OCI-LY3 (cell line): ENCODE data around the gene TAC4.

Source experiments
- H2AFZ ChIP-seq: fragments of 200-600, 300-600 bp; shearing (Covaris generic); 2 replicates; pipeline ENCODE4 v1.6.0; 2014; ENCODE audit warnings: antibody characterized with exemption, low read depth, low read length
- H3K27ac ChIP-seq: fragments of 200-600, 300-600 bp; sonication (generic); 2 replicates; pipeline ENCODE4 v1.5.1; 2014; ENCODE audit warnings: mild to moderate bottlenecking, low read length, moderate library complexity, mixed read lengths
- H3K27me3 ChIP-seq: fragments of 200-600, 300-600 bp; sonication (generic); 2 replicates; pipeline ENCODE4 v1.6.1; 2014; ENCODE audit warnings: low read depth, low read length, mixed read lengths
- H3K36me3 ChIP-seq: fragments of 200-600, 300-600 bp; sonication (generic); replicated peaks from 2 replicates; pipeline ENCODE3; 2014; ENCODE audit warnings: low read depth, low read length, mixed read lengths
- H3K4me1 ChIP-seq: fragments of 300-600, 200-600 bp; sonication (generic); 2 replicates; pipeline ENCODE4 v1.6.1; 2014; ENCODE audit warnings: low read length, mixed read lengths
- H3K4me2 ChIP-seq: fragments of 200-600, 300-600 bp; sonication (generic); 2 replicates; pipeline ENCODE4 v1.6.1; 2014; ENCODE audit warnings: low read length, mixed read lengths
- H3K4me3 ChIP-seq: fragments of 300-600, 200-600 bp; sonication (generic); 2 replicates; pipeline ENCODE4 v1.5.1; 2014; ENCODE audit warnings: antibody characterized with exemption, mild to moderate bottlenecking, low read length, moderate library complexity
- H3K79me2 ChIP-seq: fragments of 300-600, 200-600 bp; shearing (Covaris generic); 2 replicates; pipeline ENCODE4 v1.6.1; 2014; ENCODE audit warnings: mild to moderate bottlenecking, low read length, mixed read lengths
- H3K9ac ChIP-seq: fragments of 300-600, 200-600 bp; shearing (Covaris generic); 2 replicates; pipeline ENCODE4 v1.6.0; 2014; ENCODE audit warnings: mild to moderate bottlenecking, low read length, moderate library complexity
- H3K9me3 ChIP-seq: fragments of 200-600, 300-600 bp; shearing (Covaris generic); 2 replicates; pipeline ENCODE4 v1.6.1; 2014; ENCODE audit warnings: low read length, mixed read lengths; ENCODE audit not compliant: insufficient read depth
- H4K20me1 ChIP-seq: fragments of 200-600, 300-600 bp; sonication (generic); 2 replicates; pipeline ENCODE4 v1.6.1; 2016; ENCODE audit warnings: low read length, mixed read lengths; ENCODE audit not compliant: insufficient read depth
- EZH2phosphoT487 ChIP-seq: fragments of 200-600 bp; shearing (Covaris generic); IDR thresholded peaks from 2 replicates; pipeline ENCODE4 v1.6.1; 2018; ENCODE audit warnings: antibody characterized with exemption, mixed run types, low read depth
- TF ChIP-seq, protein P1 (sequence below): fragments of 200-600, 300-600 bp; sonication (generic); IDR thresholded peaks from 2 replicates; pipeline ENCODE4 v1.5.1; 2014; ENCODE audit warnings: antibody characterized with exemption, low read length, low read depth

TAC4 gene, protein sequence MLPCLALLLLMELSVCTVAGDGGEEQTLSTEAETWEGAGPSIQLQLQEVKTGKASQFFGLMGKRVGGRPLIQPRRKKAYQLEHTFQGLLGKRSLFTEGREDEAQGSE

DNA sequence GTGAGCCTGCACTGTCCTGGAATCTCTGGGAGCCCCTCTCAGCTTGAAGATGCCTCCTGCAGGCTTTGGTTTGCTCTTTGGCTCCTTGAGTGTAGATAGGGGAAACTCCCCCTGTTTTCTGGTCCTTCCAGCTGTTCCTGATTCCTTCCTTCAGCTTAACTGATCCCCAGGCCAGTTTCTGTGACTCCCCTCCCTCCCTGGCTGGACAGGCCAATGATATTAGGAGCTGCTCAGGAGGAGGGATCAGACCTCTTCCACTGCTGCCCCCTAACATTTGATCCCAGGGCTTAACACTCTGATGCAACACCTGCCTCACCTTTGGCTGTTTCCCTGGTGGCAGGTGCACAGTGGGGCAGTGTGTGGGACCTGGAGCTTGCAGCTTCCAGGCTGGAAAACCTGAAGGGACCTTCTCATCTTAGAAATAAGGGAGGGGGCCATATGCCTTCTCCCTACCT is at the start of gene TAC4:
TAC4 (minus strand) TSS at position 51 of the 455 bp plus-strand sequence. CDS start 52 bp downstream, outside the sequence.
- Histone ChIP-seq H3K36me3 (no peaks in the 10 kb centered on the region), H3K4me2 (no peak within 1 kb of the TSS), H3K27me3 (peaks cover 18% of the 10 kb centered on the region), H3K27ac (no peak within 1 kb of the TSS), H3K4me3 (no peak within 1 kb of the TSS), H3K4me1 (0 out of 2 replicates have a peak, but pooled peaks cover 3% of the 10 kb centered on the region), H3K9me3 (no peaks in the 10 kb centered on the region), H2AFZ (no peak within 1 kb of the TSS), H4K20me1 (no peaks in the 10 kb centered on the region), H3K9ac (no peak within 1 kb of the TSS), H3K79me2 (no peaks in the 10 kb centered on the region)
- TF ChIP-seq, protein P1, sequence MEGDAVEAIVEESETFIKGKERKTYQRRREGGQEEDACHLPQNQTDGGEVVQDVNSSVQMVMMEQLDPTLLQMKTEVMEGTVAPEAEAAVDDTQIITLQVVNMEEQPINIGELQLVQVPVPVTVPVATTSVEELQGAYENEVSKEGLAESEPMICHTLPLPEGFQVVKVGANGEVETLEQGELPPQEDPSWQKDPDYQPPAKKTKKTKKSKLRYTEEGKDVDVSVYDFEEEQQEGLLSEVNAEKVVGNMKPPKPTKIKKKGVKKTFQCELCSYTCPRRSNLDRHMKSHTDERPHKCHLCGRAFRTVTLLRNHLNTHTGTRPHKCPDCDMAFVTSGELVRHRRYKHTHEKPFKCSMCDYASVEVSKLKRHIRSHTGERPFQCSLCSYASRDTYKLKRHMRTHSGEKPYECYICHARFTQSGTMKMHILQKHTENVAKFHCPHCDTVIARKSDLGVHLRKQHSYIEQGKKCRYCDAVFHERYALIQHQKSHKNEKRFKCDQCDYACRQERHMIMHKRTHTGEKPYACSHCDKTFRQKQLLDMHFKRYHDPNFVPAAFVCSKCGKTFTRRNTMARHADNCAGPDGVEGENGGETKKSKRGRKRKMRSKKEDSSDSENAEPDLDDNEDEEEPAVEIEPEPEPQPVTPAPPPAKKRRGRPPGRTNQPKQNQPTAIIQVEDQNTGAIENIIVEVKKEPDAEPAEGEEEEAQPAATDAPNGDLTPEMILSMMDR: no peak
- no peak for TF ChIP-seq EZH2phosphoT487

DNA sequence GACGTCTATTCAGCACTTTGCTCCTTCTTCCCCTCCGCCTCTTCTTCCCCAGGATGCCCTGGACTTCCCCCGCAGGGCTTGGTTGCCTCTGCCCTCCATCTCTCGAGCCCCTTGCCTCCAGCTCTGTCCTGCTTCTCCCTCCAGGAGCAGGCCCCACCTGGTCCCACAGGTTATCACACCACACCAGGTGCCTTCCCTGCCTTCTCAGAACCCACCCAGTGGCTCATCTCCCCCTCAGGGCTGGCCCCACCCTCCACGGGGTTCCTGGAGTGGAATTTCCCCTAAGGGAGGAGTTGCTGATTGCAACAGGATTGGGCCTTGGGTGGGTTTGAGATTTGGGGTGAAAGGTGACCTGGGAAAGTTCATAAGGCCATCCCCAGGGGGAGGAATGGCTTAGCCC is 49.0 kb upstream of the TAC4 start:
- Histone ChIP-seq H3K27me3 (peaks cover 24% of the 10 kb centered on the region), H4K20me1 (no peaks in the 10 kb centered on the region), H3K9ac (no peak overlapping the region), H3K4me1 (no peaks in the 10 kb centered on the region), H3K4me2 (no peak overlapping the region), H3K4me3 (no peak overlapping the region), H2AFZ (no peak overlapping the region), H3K79me2 (no peaks in the 10 kb centered on the region), H3K36me3 (no peaks in the 10 kb centered on the region), H3K27ac (no peak overlapping the region), H3K9me3 (no peaks in the 10 kb centered on the region)
- TF ChIP-seq, protein P1: no peak
- TF ChIP-seq EZH2phosphoT487: no peak

DNA sequence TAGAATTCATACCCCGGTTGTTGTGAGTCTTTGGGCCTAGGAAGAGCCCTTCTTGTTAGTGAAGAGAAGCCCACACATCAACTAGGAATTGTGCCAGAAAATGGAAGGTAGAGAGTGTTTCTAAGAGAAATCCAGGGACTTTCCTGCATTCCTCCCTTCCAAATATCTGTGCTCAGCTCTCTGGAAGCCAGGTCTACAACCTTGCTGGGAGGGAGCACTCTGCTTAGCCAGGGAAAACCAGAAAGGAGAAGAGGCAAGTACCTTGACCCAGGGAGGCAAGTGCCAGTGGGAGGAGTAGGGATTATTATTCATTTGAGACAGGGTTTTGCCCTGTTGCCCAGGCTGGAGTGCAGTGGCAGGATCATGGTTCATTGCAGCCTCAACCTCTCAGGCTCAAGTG is 48.4 kb upstream of the TAC4 start:
- H3K36me3 ChIP-seq: no peaks in the 10 kb centered on the region
- H3K79me2 ChIP-seq: no peaks in the 10 kb centered on the region
- TF ChIP-seq, protein P1: no peak
- H3K9me3 ChIP-seq: no peaks in the 10 kb centered on the region
- no peak overlapping the region for H2AFZ ChIP-seq
- H3K27ac ChIP-seq: no peak overlapping the region
- no peak overlapping the region for H3K4me2 ChIP-seq
- peaks cover 24% of the 10 kb centered on the region for H3K27me3 ChIP-seq
- H3K9ac ChIP-seq: no peak overlapping the region
- no peaks in the 10 kb centered on the region for H3K4me1 ChIP-seq
- H3K4me3 ChIP-seq: no peak overlapping the region
- H4K20me1 ChIP-seq: no peaks in the 10 kb centered on the region

DNA sequence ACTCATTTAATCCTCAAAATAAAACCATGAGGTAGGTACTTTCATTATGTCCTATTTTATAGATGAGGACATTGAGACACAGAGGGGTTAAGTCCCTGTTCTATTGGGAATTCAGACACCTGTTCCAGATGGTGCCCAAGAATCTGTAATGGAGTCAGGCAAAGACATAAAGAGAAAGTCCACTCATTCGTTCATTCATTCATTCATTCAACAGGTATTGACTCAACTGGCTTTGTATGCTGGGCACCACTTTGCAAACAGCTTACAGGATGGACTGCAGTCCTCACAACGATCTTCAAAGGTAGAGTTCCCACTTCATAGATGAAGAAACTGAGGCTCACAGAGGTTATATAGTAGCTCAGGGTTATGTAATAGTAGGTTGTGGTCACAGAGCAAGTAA is 47.9 kb upstream of the TAC4 start:
- H3K4me1 ChIP-seq: no peaks in the 10 kb centered on the region
- peaks cover 24% of the 10 kb centered on the region for H3K27me3 ChIP-seq
- H3K9me3 ChIP-seq: no peaks in the 10 kb centered on the region
- no peak overlapping the region for H3K9ac ChIP-seq
- H3K4me3 ChIP-seq: no peak overlapping the region
- no peak for TF ChIP-seq EZH2phosphoT487
- TF ChIP-seq, protein P1: no peak
- no peaks in the 10 kb centered on the region for H3K79me2 ChIP-seq
- no peaks in the 10 kb centered on the region for H3K36me3 ChIP-seq
- H4K20me1 ChIP-seq: no peaks in the 10 kb centered on the region
- no peak overlapping the region for H3K4me2 ChIP-seq
- H3K27ac ChIP-seq: no peak overlapping the region
- H2AFZ ChIP-seq: no peak overlapping the region
